Parathyroid adenoma (tissue), 2 donors: ENCODE data around the gene SPPL2C.

Experiments
- H2AFZ ChIP-seq: fragments of 300-600 bp; sonication (generic); one replicate; pipeline ENCODE4 v1.7.0; 2017; ENCODE audit warnings: antibody characterized with exemption, mild to moderate bottlenecking
- H3K27ac ChIP-seq: fragments of 300-600 bp; sonication (generic); one replicate; pipeline ENCODE4 v1.7.0; 2017
- H3K27me3 ChIP-seq: fragments of 300-600 bp; sonication (generic); one replicate; pipeline ENCODE4 v1.7.0; 2017; ENCODE audit warnings: low read length; ENCODE audit not compliant: control insufficient read depth, insufficient read depth
- H3K36me3 ChIP-seq: fragments of 300-600 bp; sonication (generic); one replicate; pipeline ENCODE4 v1.7.0; 2017; ENCODE audit warnings: low read length; ENCODE audit not compliant: control insufficient read depth, insufficient read depth
- H3K4me1 ChIP-seq: fragments of 300-600 bp; sonication (generic); one replicate; pipeline ENCODE4 v1.7.0; 2017; ENCODE audit warnings: control low read depth
- H3K4me2 ChIP-seq: fragments of 300-600 bp; sonication (generic); one replicate; pipeline ENCODE4 v1.7.0; 2017; ENCODE audit warnings: low read length
- H3K4me3 ChIP-seq: fragments of 300-600 bp; sonication (generic); one replicate; pipeline ENCODE4 v1.7.0; 2017; ENCODE audit warnings: low read depth, low read length
- H3K79me2 ChIP-seq: fragments of 300-600 bp; sonication (generic); one replicate; pipeline ENCODE4 v1.7.0; 2017; ENCODE audit warnings: control low read depth
- H3K9ac ChIP-seq: fragments of 300-600 bp; sonication (generic); one replicate; pipeline ENCODE4 v1.7.0; 2017; ENCODE audit warnings: mild to moderate bottlenecking
- H3K9me3 ChIP-seq: fragments of 300-600 bp; sonication (generic); one replicate; pipeline ENCODE4 v1.7.0; 2017; ENCODE audit warnings: low read length; ENCODE audit not compliant: control insufficient read depth
- CTCF ChIP-seq: fragments of 300-600 bp; sonication (generic); IDR thresholded peaks from one replicate; pipeline ENCODE4 v1.7.0; 2017; ENCODE audit warnings: antibody characterized with exemption, mild to moderate bottlenecking
- donor health status: primary hyperparathyroidism.

SPPL2C gene

GRCh38 chr17:45871718-45872117 is 27.0 kb downstream of the SPPL2C start:
- H3K9ac ChIP-seq: no peak overlapping the region
- no peak overlapping the region for H3K27ac ChIP-seq
- peaks cover 14% of the 10 kb centered on the region for H3K4me1 ChIP-seq
- H3K4me2 ChIP-seq: no peak overlapping the region
- no peak overlapping the region for H2AFZ ChIP-seq
- no peaks in the 10 kb centered on the region for H3K36me3 ChIP-seq
- H3K79me2 ChIP-seq: no peaks in the 10 kb centered on the region
- no peaks in the 10 kb centered on the region for H3K9me3 ChIP-seq
- no peak for TF ChIP-seq CTCF
- no peaks in the 10 kb centered on the region for H3K27me3 ChIP-seq
- H3K4me3 ChIP-seq: no peak overlapping the region

DNA sequence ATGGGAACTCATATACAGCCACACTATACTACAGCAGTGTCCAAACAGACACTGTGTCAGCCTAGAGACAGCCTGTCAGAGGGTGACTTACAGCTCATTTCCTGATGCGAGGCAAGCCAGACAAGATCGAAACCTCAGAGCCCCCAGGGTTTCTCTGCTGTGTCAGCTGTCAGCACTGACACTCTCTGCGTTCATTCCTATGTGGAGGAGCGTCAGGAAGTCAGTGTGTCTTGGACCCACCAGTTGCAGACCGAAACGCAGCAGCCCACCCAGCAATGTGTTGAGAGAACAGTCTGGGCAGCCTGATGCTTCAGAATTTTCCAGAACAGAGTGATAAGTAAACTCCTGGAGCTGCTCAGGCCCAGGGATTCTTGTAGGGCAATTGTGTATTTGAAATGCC is 29.0 kb downstream of the SPPL2C start:
- H3K27me3 ChIP-seq: no peaks in the 10 kb centered on the region
- H3K27ac ChIP-seq: no peak overlapping the region
- H3K4me1 ChIP-seq: peaks cover 14% of the 10 kb centered on the region
- H3K9ac ChIP-seq: no peak overlapping the region
- H3K4me3 ChIP-seq: no peak overlapping the region
- no peaks in the 10 kb centered on the region for H3K9me3 ChIP-seq
- no peaks in the 10 kb centered on the region for H3K79me2 ChIP-seq
- TF ChIP-seq CTCF: no peak
- H3K4me2 ChIP-seq: peak overlapping the region; percentile 0
- no peak overlapping the region for H2AFZ ChIP-seq
- no peaks in the 10 kb centered on the region for H3K36me3 ChIP-seq

DNA sequence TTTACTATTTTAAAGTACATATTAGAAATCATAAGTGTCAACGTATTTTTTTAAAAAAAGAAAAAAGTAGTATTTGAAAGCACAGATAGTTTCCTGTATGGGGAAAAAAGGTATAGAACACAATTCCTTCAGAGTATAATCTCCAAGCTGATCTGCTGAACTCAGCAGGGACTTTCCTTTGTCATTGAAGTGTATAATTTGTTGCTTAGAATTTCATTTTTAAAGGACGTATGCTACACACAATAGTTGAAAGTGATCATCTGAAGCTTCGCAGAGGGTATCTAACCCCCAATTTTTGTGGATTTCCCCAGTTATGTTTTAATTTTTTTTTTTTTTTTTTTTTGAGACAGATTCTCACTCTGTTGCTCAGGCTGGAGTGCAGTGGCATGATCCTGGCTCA is 29.5 kb downstream of the SPPL2C start:
- Histone ChIP-seq H3K9ac (no peak overlapping the region), H3K4me1 (peaks cover 14% of the 10 kb centered on the region), H3K36me3 (no peaks in the 10 kb centered on the region), H3K27me3 (no peaks in the 10 kb centered on the region), H3K79me2 (no peaks in the 10 kb centered on the region), H3K27ac (no peak overlapping the region), H3K9me3 (no peaks in the 10 kb centered on the region), H2AFZ (no peak overlapping the region), H3K4me3 (no peak overlapping the region), H3K4me2 (peak overlapping the region; percentile 0)
- TF ChIP-seq CTCF: no peak

DNA sequence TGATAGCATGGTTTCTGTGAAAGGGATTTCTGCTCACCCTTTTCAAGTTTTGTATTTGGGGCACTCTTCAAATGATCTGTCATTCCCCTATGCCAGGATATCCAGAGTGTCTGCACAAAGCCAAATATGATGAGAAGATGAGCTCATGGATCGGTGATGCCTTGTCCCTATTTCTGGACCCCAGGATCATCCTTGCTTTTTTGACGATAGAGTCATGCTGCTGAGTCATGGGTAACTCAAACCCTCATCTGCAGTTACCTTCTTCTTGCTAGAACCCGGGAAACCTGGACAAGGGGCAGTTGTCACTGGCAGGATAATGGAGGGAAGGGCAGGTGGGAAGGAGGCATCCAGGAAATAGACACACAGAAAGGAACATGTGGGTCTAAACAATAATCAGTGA is 31.9 kb downstream of the SPPL2C start:
- Histone ChIP-seq H3K9ac (no peak overlapping the region), H3K36me3 (no peaks in the 10 kb centered on the region), H3K27ac (no peak overlapping the region), H3K27me3 (no peaks in the 10 kb centered on the region), H3K4me3 (no peak overlapping the region), H2AFZ (no peak overlapping the region), H3K9me3 (no peaks in the 10 kb centered on the region), H3K4me1 (peaks cover 14% of the 10 kb centered on the region), H3K4me2 (no peak overlapping the region), H3K79me2 (no peaks in the 10 kb centered on the region)
- TF ChIP-seq CTCF: no peak

DNA sequence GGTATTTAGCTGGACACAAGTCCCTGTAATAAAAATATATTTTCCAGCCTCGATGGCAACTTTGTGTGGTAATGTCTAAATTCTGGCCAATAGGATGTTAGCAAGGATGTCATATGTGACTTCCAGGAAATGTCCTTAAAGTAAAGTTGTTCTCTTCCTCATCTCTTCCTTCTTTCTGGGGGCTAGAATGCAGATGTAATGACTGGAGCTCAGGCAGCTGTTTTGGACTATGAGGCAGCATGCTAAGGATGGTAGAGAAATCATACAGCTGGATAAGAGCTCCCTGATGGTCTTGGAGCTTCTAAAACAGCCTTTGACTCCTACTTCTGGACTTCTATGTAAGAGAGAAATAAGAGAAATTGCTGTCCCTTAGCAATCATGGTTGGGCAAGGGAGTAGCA is 32.8 kb downstream of the SPPL2C start:
- TF ChIP-seq CTCF: no peak
- no peaks in the 10 kb centered on the region for H3K27me3 ChIP-seq

More for the DNA sequence above, 32.8 kb downstream of the SPPL2C start:
- Histone ChIP-seq H3K79me2 (no peaks in the 10 kb centered on the region), H3K9ac (no peak overlapping the region), H3K4me2 (no peak overlapping the region), H3K4me1 (peaks cover 14% of the 10 kb centered on the region), H3K4me3 (no peak overlapping the region), H3K36me3 (no peaks in the 10 kb centered on the region), H2AFZ (no peak overlapping the region), H3K9me3 (no peaks in the 10 kb centered on the region), H3K27ac (no peak overlapping the region)
